Stomach smooth muscle (tissue), 2 donors: ENCODE data around the gene ARID3A.

Experiments used
- H3K27ac ChIP-seq: one replicate; pipeline ENCODE4 v1.7.0; 2013; ENCODE audit warnings: mild to moderate bottlenecking, low read length, inconsistent platforms
- H3K27me3 ChIP-seq, 2 donors: one replicate each; pipeline ENCODE4 v1.7.0; 2013; ENCODE audit warnings: low read length in 2 of 2; ENCODE audit not compliant: insufficient read depth in 2 of 2, control insufficient read depth in 1 of 2
- H3K36me3 ChIP-seq, 2 donors: one replicate each; pipeline ENCODE4 v1.7.0; 2013; ENCODE audit warnings: low read length in 2 of 2; ENCODE audit not compliant: control insufficient read depth in 2 of 2, insufficient read depth in 2 of 2
- H3K4me1 ChIP-seq: one replicate; pipeline ENCODE4 v1.7.0; 2013; ENCODE audit warnings: low read length; ENCODE audit not compliant: control insufficient read depth, insufficient read depth
- H3K4me3 ChIP-seq, 2 donors: one replicate each; pipeline ENCODE4 v1.7.0; 2013; ENCODE audit warnings: low read length in 2 of 2
- H3K9ac ChIP-seq, 2 donors: one replicate each; pipeline ENCODE4 v1.7.0; 2013; ENCODE audit warnings: low read length in 2 of 2, mild to moderate bottlenecking in 1 of 2
- H3K9me3 ChIP-seq, 2 donors: one replicate each; pipeline ENCODE4 v1.7.0; 2013; ENCODE audit warnings: low read length in 2 of 2; ENCODE audit not compliant: control insufficient read depth in 2 of 2
- donor health status: healthy.
- donor health status: Pancreatic carcinoma.

Gene ARID3A

DNA sequence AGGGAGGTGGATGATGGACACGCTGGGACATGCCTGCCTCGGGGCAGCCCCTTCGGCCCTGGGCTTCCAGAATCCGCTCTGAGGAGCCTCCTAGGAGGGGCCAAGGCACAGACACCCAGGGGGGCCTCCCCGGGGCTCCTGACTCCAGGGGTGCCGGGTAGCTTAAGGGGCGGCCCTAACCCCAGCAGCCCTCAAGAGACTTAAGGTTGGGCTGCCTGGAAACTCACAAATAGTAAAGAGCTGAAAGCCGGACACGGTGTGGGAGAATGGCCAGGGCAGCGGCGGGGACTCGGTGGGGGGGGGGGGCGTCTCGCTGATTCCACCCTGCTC, 7.7 kb downstream of the ARID3A start:
- Histone ChIP-seq H3K9ac (no peak overlapping the region), H3K4me1 (peaks cover 34% of the 10 kb centered on the region), H3K36me3 (no peaks in the 10 kb centered on the region), H3K4me3 (peak overlapping the region in 1 of 2 donors; percentile 40), H3K27ac (peak overlapping the region; percentile 64), H3K27me3 (no peaks in the 10 kb centered on the region), H3K9me3 (no peaks in the 10 kb centered on the region)

DNA sequence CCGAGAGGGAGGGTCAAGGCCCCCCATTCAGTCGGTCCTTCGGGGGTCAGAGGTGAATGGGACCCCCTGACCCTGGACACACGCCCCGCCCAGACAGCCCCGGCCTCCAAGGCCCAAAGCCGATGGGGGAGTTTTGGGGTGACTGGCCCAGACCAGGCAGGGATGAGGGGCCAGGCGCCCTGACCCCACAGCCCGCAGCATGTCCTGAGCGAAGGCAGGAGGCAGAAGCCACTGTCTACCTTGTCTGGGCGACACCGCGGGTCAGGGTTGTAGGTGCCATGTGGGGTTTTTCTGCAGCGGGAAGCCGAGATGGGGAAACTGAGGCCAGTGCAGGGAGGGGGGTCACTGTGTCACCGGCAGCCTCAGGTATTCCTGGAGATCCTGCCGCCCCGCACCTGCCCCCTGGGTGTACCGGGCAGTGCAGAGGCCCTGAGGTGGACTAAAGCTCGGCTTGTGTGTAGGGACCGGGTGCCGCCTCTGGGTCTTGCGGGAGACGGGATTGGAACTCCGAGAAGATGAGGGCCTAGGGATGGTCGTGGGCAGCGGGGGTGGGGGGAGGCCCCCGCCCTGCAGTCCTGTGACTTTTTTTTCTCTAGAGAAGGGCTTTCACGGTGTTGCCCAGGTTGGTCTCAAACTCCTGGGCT, 8.5 kb downstream of the ARID3A start:
- Histone ChIP-seq H3K9ac (no peak overlapping the region), H3K27me3 (no peaks in the 10 kb centered on the region), H3K9me3 (no peaks in the 10 kb centered on the region), H3K36me3 (no peaks in the 10 kb centered on the region), H3K4me3 (peak overlapping the region in 1 of 2 donors; percentile 15), H3K27ac (peak overlapping the region; percentile 64), H3K4me1 (peaks cover 33% of the 10 kb centered on the region)

DNA sequence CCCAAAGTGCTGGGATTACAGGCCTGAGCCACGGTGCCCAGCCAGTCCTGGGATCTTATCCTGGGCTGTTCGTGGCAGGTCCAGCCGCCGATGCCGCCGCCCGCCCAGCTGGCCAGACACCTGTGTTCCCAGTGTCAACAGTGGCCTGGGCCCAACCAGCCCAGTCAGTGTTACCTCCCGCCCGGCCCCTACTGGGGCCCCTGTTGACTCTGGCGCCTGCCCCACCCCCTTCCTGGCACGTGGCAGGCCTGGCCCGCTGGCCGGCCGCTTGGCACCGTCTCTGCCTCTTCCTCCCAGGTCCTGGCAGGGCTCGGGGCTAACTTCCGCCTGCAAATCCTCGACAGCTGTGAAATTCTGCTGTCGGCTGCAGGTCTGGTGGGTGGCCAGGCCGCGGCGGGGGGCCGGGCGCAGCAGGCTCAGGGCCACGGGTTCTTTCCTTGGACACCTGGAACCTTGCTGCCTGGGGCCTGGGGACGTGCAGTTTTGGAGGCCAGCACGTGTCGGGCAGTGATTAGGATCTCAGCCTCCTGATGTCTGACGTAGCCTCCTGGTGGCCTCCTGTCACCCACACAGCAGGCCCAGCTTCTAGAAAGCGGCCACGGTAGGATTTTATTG, 9.1 kb downstream of the ARID3A start:
- Histone ChIP-seq H3K4me1 (peaks cover 33% of the 10 kb centered on the region), H3K4me3 (peak overlapping the region in 1 of 2 donors; percentile 15), H3K9ac (no peak overlapping the region), H3K27me3 (no peaks in the 10 kb centered on the region), H3K27ac (peak overlapping the region; percentile 64), H3K36me3 (no peaks in the 10 kb centered on the region), H3K9me3 (no peaks in the 10 kb centered on the region)

DNA sequence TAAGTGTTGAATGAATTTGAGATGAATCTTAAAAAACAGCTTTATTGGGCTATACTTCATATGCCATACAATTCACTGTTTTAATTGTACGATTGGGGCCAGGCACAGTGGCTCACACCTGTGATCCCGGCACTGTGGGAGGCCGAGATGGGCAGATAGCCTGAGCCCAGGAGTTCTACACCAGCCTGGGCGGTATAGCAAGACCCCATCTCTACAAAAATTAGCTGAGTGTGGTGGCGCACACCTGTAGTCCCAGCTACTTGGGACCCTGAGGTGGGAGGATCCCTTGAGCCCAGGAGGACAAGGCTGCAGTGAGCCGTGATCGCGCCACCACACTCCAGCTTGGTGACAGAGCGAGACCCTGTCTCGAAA, 10.3 kb downstream of the ARID3A start:
- no peak overlapping the region for H3K9ac ChIP-seq
- no peak overlapping the region for H3K4me3 ChIP-seq
- no peaks in the 10 kb centered on the region for H3K27me3 ChIP-seq
- no peak overlapping the region for H3K27ac ChIP-seq
- peaks cover 44% of the 10 kb centered on the region for H3K4me1 ChIP-seq
- H3K9me3 ChIP-seq = no peaks in the 10 kb centered on the region
- no peaks in the 10 kb centered on the region for H3K36me3 ChIP-seq

DNA sequence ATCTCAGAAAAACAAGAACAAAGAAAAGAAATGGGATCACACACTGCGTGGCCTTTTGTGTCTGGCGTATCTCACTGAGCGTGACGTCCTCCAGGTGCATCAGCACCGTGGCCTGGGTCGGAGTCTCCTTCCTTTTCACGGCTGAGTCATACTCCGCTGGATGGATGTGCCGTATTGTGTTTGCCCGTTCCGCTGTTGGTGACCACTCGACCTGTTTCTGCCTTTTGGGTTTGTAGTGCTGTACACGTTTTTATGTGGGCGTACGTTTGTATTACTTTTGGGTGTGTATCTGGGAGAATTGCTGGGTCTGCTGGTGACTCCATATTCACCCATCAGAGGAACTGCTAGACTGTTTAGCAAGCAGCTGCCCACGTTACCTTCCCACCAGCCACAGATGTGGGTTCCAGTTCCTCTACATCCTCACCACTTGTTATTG, 11.4 kb downstream of the ARID3A start:
- no peaks in the 10 kb centered on the region for H3K9me3 ChIP-seq
- H3K27ac ChIP-seq = no peak overlapping the region
- no peak overlapping the region for H3K4me3 ChIP-seq
- no peak overlapping the region for H3K9ac ChIP-seq
- H3K27me3 ChIP-seq = no peaks in the 10 kb centered on the region
- no peaks in the 10 kb centered on the region for H3K36me3 ChIP-seq
- peaks cover 49% of the 10 kb centered on the region for H3K4me1 ChIP-seq

DNA sequence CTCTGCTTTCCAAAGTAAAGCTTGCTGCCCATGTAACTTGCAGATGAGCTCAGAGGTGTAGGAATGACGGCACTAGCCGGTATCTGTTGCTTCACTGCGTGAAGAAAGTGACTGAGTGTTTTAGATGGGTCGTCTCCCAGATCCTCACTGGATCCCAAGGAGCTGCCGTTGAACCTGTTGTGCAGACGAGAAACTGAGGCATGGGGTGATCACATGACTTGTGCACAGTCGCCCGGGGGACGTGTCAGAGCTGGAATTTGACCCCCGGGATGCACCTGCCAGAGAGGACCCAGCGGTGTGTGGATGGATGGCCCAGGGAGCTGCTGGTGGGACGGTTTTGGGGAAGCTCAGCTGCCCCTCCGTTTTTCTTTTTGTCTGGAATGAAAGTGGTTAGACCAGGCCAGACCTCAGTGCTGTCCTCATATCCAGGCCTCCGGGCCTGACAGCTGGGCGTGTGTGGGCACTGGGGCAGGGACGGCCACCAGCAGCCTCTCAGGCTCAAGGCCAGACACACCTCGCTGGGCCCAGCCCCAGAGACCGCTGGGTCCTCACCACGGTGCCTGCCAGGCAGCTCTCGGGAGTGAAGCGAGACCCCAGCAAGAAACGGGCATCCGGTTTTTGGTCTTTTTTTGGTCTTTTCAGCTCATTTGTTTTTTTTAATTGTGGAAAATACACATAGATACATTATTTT, 12.5 kb downstream of the ARID3A start:
- H3K9ac ChIP-seq = no peak overlapping the region
- H3K4me3 ChIP-seq = no peak overlapping the region
- H3K36me3 ChIP-seq = peaks cover 0 to 3% of the 10 kb centered on the region in 2 donors
- H3K27me3 ChIP-seq = no peaks in the 10 kb centered on the region
- no peak overlapping the region for H3K27ac ChIP-seq
- peaks cover 40% of the 10 kb centered on the region for H3K4me1 ChIP-seq
- no peaks in the 10 kb centered on the region for H3K9me3 ChIP-seq

DNA sequence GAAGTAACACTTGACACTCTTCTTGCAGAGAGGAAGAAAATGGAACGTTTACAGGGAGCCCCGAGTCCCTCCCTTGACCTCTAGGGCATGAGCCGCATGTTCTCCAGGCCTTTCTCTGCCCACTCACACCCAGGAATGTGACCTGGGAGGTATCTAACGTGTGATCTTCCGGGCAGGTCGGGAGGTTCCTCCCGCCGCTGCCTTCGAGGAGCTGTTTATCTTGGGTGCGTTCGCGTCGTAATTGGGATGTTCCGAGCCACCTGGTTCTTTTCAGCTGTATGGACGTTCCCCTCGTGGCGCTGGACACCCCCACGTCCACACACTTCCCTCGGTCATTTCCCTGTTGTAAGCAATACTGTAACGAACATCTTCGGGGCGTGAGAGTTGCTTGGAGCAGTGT, 13.6 kb downstream of the ARID3A start:
- Histone ChIP-seq H3K27ac (no peak overlapping the region), H3K9ac (no peak overlapping the region), H3K36me3 (peaks cover 0 to 3% of the 10 kb centered on the region in 2 donors), H3K4me1 (peaks cover 29% of the 10 kb centered on the region), H3K4me3 (no peak overlapping the region), H3K9me3 (no peaks in the 10 kb centered on the region), H3K27me3 (no peaks in the 10 kb centered on the region)

DNA sequence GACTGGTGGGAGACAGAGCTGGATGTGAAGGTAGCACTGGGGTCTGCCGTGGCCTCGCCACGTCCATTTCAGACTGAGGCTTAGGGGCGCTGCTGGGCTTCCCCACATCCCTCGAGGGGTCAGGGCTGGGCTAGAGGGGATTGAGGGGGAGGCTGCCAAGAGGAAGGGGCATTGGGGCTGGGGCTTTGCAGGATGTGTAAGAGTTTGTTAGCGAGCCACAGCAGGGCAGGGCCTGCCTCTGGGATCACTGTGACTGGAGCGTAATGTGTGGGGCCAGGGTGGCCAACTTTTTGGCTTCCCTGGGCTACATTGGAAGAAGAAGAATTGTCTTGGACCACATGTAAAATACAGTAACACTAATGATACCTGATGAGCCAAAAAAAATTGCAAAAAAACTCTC, 14.1 kb downstream of the ARID3A start:
- peaks cover 24% of the 10 kb centered on the region for H3K4me1 ChIP-seq
- H3K27me3 ChIP-seq = no peaks in the 10 kb centered on the region
- H3K27ac ChIP-seq = peak overlapping the region; percentile 66
- no peak overlapping the region for H3K9ac ChIP-seq
- peaks cover 0 to 3% of the 10 kb centered on the region in 2 donors for H3K36me3 ChIP-seq
- no peaks in the 10 kb centered on the region for H3K9me3 ChIP-seq
- no peak overlapping the region for H3K4me3 ChIP-seq

DNA sequence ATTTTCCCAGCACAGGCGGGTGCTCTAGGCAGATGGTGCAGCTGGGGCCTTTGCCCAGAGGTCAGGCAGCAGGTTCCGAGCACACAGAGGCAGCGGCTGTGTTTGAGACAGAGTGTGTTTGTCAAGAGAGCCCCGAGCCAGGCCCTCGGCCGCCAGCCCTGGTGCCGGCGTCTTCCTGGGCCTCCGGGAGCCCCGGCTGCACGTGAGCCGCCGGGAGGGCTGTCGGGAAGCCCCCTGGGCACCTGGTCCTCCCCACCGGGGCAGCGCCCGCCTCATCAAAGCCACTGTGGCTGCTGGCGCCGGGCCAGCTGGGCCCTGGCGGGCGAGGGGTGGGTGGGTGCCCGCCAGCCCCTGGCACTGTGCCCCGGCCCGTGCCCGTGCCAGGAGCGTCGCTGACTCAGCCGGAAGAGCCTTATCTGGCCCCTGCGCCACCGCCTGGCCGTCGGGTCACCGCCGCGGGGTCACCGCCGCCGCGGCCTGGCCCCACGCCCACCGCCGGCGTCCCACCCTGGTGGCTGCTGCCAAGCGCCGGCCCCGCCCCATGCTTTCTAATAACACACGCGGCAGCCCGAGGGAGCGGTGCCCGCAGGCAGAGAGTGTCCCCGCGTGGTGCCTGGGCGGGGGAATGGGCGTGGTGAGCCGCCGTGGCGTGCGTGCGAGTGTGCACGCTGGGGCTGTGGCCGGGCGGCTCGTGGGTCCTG, 14.9 kb downstream of the ARID3A start:
- Histone ChIP-seq H3K9me3 (no peaks in the 10 kb centered on the region), H3K4me1 (peaks cover 19% of the 10 kb centered on the region), H3K36me3 (peaks cover 0 to 3% of the 10 kb centered on the region in 2 donors), H3K9ac (peak overlapping the region; percentile 47 to 60), H3K27ac (peak overlapping the region; percentile 66), H3K4me3 (peak overlapping the region; percentile 55 to 74), H3K27me3 (no peaks in the 10 kb centered on the region)

DNA sequence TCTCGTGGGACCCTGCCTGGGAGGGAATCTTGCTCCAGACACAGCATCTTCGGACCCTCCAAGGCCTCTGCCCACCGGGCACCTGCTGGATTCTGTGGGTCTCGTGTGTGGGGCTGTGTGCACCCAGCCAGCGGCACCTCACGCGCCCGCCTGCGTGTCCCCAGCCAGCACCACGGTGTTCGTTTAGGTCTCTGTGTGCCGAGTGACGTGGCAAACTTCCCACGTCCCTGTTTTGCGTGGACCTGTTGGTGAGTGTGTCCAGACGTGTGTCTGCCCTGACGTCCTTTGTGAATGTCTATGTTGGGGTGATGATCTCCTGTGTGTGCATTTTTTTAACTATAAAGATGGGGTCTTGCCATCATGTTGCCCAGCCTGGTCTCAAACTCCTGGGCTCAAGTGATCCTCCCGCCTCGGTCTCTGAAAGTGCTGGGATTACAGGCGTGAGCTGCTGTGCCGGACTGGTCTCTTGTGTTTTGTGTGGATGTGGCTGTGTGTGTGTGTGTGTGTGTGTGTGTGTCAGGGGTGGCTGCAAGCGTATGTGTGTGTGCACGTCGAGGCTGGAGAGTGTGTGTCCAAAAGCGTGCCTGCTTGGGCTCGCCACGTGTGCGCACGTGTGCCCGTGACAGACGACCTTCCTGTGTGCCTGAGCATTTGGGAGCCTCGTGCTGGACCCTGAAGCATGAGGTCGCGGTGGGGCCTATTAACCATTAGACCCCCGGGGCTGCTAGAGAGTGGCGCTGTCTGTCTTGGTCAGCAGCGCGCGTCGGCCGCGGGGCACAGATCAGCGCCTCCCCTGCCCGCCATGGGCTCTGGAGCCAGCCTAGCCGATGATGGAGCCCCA, 15.7 kb downstream of the ARID3A start:
- no peaks in the 10 kb centered on the region for H3K9me3 ChIP-seq
- peaks cover 19% of the 10 kb centered on the region for H3K4me1 ChIP-seq
- H3K4me3 ChIP-seq = peak overlapping the region; percentile 55 to 74
- H3K27me3 ChIP-seq = no peaks in the 10 kb centered on the region
- peaks cover 0 to 3% of the 10 kb centered on the region in 2 donors for H3K36me3 ChIP-seq
- H3K9ac ChIP-seq = peak overlapping the region; percentile 29 to 60
- H3K27ac ChIP-seq = peak overlapping the region; percentile 24
